Esophagus squamous epithelium (tissue), 5 donors: ENCODE results near the gene GALNT15. TPM values are rescaled to one million over a fixed set of nuclear protein-coding genes. Genes with fewer than 3 reads are reported as not detected.

Experiments
- DNase-seq: peaks from one replicate; lab custom pipeline; 2025; lab: John Stamatoyannopoulos, UW
- H3K27ac ChIP-seq, 4 donors: fragments of 200-600 bp; sonication (generic); one replicate each; pipeline ENCODE4 v1.5.1; 2016 to 2019; ENCODE audit warnings: mild to moderate bottlenecking in 1 of 4
- H3K27me3 ChIP-seq, 4 donors: fragments of 200-600 bp; sonication (generic); 1 replicate in 3 of 4; 2 replicates in 1 of 4; pipeline versions ENCODE4 v1.5.1 to v1.6.0; 2017 to 2021; ENCODE audit warnings: antibody characterized with exemption in 1 of 4
- H3K36me3 ChIP-seq, 3 donors: fragments of 200-600 bp; sonication (generic); one replicate each; pipeline ENCODE4 v1.5.1; 2016 to 2019
- H3K4me1 ChIP-seq, 3 donors: fragments of 200-600 bp; sonication (generic); one replicate each; pipeline ENCODE4 v1.5.1; 2017 to 2019
- H3K4me3 ChIP-seq, 4 donors: fragments of 200-600 bp; sonication (generic); 1 replicate in 3 of 4; 2 replicates in 1 of 4; pipeline ENCODE4 v1.5.1; 2016 to 2019; ENCODE audit warnings: mild to moderate bottlenecking in 2 of 4, moderate library complexity in 1 of 4
- H3K9me3 ChIP-seq, 3 donors: fragments of 200-600 bp; sonication (generic); one replicate each; pipeline ENCODE4 v1.5.1; 2016 to 2019
- CTCF ChIP-seq, 6 experiments: fragments of 450-650 bp in 4 of 6; fragments of 200-600 bp in 2 of 6; sonication (generic) in 2 of 6; IDR thresholded peaks; one replicate each; pipeline ENCODE4 v1.5.1; 2016 to 2019; ENCODE audit warnings: antibody characterized with exemption in 6 of 6, mild to moderate bottlenecking in 4 of 6, moderate library complexity in 4 of 6
- POLR2A ChIP-seq, 4 donors: fragments of 450-650 bp; IDR thresholded peaks; one replicate each; pipeline ENCODE4 v1.6.1; 2017; ENCODE audit warnings: antibody characterized with exemption in 4 of 4, mild to moderate bottlenecking in 4 of 4, moderate library complexity in 3 of 4
- WGBS, 2 donors: methylation state at CpG; one replicate each; pipeline ENCODE4 v1.1.5; 2018; 5-methylcytosine and 5-hydroxymethylcytosine counted together
- intact Hi-C: fragments of 100-400 bp; cut with DNase I; formaldehyde crosslinking; loops from one replicate; pipeline ENCODE4 v1.15.0; 2022
- total RNA-seq, 4 donors: library from RNA; depleted of rRNA; stranded (reverse); fragments of >200 nt; gene quantifications; one replicate each; pipeline ENCODE4 v1.1.0, GENCODE V29; 2016
- donor health status: DM: yes; HTN: yes; CAD: no.

Gene GALNT15
- total RNA-seq, 4 donors from 2014 or later, result 4.6 to 117 (median 35.6) TPM

DNA sequence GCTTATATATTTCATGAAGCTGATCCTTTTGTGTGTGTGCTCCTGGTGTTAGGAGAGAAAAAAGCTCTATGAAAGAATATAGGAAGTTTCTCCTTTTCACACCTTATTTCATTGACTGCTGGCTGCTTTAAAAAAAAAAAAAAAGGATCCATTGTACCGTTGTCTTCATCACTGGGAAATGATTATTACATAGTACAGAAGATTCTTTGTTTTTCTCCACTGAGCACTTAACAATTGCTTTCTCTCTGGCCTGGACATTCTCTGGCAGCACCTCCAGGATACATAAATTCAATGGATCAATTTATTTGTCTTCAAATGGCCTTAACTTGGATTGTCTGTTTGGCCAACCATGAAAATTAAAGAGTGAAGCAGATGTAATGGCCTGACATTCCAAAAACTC is 53.1 kb downstream of the GALNT15 start:
- peaks cover 0 to 13% (median 0%) of the 10 kb centered on the region in 4 donors for H3K27me3 ChIP-seq
- TF ChIP-seq POLR2A (IDR thresholded peaks at IDR 0.05) (no peak), CTCF (IDR thresholded peaks at IDR 0.05) (no peak)
- intact Hi-C loops, result no loop called here
- H3K9me3 ChIP-seq, result no peaks in the 10 kb centered on the region
- peaks cover 0 to 3% (median 1%) of the 10 kb centered on the region in 3 donors for H3K36me3 ChIP-seq
- H3K27ac ChIP-seq, result no peak overlapping the region
- WGBS, 2 donors, result 44 to 60% methylated on average over 1 of the region's 1 CpG
- no peak for DNase-seq
- H3K4me3 ChIP-seq, result no peak overlapping the region
- no peaks in the 10 kb centered on the region for H3K4me1 ChIP-seq

DNA sequence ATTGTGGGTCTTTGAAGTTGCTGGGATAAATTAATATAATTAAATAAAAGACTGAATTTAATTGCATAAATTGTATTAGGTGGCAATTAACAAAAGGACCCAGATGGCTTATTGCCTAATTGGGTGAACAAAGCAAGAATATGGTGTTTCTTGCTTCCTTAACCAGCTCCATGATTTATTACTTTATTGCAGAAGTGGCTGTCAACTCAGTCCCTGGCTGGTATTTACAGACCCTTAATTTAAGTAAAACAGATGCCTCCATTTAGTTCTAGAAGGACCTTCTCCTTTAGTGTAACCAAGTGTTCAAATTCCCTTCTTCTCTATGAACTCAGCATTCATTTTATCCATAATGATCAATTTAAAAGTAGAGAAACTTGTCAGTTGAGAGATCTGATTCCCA is 55.2 kb downstream of the GALNT15 start:
- no peaks in the 10 kb centered on the region for H3K36me3 ChIP-seq
- H3K27me3 ChIP-seq, result peaks cover 0 to 21% (median 0%) of the 10 kb centered on the region in 4 donors
- H3K4me1 ChIP-seq, result no peaks in the 10 kb centered on the region
- no peaks in the 10 kb centered on the region for H3K9me3 ChIP-seq
- intact Hi-C loops, result no loop called here
- H3K4me3 ChIP-seq, result no peak overlapping the region
- DNase-seq, result no peak
- TF ChIP-seq CTCF (IDR thresholded peaks at IDR 0.05) (no peak), POLR2A (IDR thresholded peaks at IDR 0.05) (no peak)
- H3K27ac ChIP-seq, result no peak overlapping the region

- no peak overlapping the region for H3K4me3 ChIP-seq
- peaks cover 0 to 31% (median 0%) of the 10 kb centered on the region in 4 donors for H3K27me3 ChIP-seq
- peaks cover 0 to 4% (median 0%) of the 10 kb centered on the region in 3 donors for H3K4me1 ChIP-seq
- WGBS, 2 donors, result 69 to 100% methylated on average over 1 to 2 of the region's 2 CpGs
- no peaks in the 10 kb centered on the region for H3K36me3 ChIP-seq
- no peak for TF ChIP-seq POLR2A (IDR thresholded peaks at IDR 0.05)
- no peak for TF ChIP-seq CTCF (IDR thresholded peaks at IDR 0.05)
- no peak overlapping the region for H3K27ac ChIP-seq
- intact Hi-C loops, result no loop called here
- no peak for DNase-seq
- no peaks in the 10 kb centered on the region for H3K9me3 ChIP-seq
These were observed 57.5 kb downstream of the GALNT15 start for GRCh38 chr3:16231983-16232382.

DNA sequence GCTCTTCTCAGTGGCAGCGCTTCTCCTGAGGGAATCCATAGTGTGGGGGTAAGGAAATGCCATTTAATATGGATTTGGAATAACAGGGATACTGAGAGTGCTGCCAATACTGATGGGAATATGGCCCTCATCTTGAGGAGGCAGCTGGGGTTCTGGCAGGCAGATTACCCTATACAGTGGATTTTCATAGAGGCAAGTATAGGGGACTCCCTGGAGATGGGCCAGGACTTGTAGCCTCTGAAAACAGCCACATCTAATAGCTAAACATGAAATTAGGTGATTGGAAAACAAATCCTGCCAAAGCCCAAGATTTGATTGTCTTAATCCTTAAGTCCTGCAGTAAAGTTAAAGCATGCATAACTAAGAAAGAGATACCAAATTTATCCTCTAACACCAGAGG is 59.3 kb downstream of the GALNT15 start:
- H3K27ac ChIP-seq, result no peak overlapping the region
- 100% methylated on average over 1 of the region's 1 CpG; no CpG with 5 or more reads in 1 of the 2 donors for WGBS, 2 donors
- H3K9me3 ChIP-seq, result no peaks in the 10 kb centered on the region
- DNase-seq, result no peak
- H3K4me3 ChIP-seq, result no peak overlapping the region
- no peak for TF ChIP-seq CTCF (IDR thresholded peaks at IDR 0.05)
- TF ChIP-seq POLR2A (IDR thresholded peaks at IDR 0.05), result no peak
- no peaks in the 10 kb centered on the region for H3K36me3 ChIP-seq
- H3K27me3 ChIP-seq, result peaks cover 0 to 24% (median 0%) of the 10 kb centered on the region in 4 donors
- peaks cover 0 to 10% (median under 1%) of the 10 kb centered on the region in 3 donors for H3K4me1 ChIP-seq
- intact Hi-C loops, result no loop called here

DNA sequence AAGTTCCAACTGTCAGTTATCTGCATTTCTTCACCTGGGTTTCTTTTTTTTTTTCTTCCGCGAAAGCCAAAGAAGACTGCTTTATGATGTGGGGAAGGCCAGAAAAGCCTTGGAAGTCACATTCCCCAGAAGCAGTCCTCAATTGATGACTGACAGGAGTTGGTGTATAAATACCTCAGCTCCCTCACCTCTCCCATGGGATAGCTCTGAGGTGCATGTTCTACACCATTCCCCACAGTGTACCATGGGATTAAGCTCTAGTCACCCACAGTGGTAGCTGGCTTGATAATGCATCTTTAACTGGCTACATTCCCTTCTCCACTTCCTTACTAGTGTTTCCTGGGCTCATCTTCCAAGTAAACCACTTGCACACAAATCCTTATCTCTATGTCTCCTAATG is 59.8 kb downstream of the GALNT15 start:
- DNase-seq, result no peak
- Histone ChIP-seq H3K4me1 (peaks cover 0 to 14% (median 4%) of the 10 kb centered on the region in 3 donors), H3K36me3 (no peaks in the 10 kb centered on the region), H3K27ac (no peak overlapping the region), H3K9me3 (no peaks in the 10 kb centered on the region), H3K27me3 (peaks cover 0 to 19% (median 0%) of the 10 kb centered on the region in 4 donors), H3K4me3 (no peak overlapping the region)
- 87 to 100% methylated on average over 2 of the region's 2 CpGs for WGBS, 2 donors
- intact Hi-C loops, result no loop called here
- TF ChIP-seq POLR2A (IDR thresholded peaks at IDR 0.05) (no peak), CTCF (IDR thresholded peaks at IDR 0.05) (no peak)
